HEK293 (cell line): Measurements from ENCODE around the gene EBI3.

Source experiments
- CTCF ChIP-seq: fragments of 450-650 bp; formaldehyde crosslinking; IDR thresholded peaks from 2 replicates; pipeline ENCODE4 v1.5.1; 2016; ENCODE audit warnings: missing biosample characterization, missing genetic modification characterization
- SP2 ChIP-seq: fragments of 450-650 bp; formaldehyde crosslinking; IDR thresholded peaks from 2 replicates; pipeline ENCODE4 v1.5.1; 2016; ENCODE audit warnings: missing biosample characterization, missing genetic modification characterization
- ZNF10 ChIP-seq: fragments of 450-650 bp; formaldehyde crosslinking; IDR thresholded peaks from 2 replicates; pipeline ENCODE4 v1.5.1; 2017; ENCODE audit warnings: missing biosample characterization, missing genetic modification characterization
- ZNF202 ChIP-seq: fragments of 450-650 bp; formaldehyde crosslinking; IDR thresholded peaks from 2 replicates; pipeline ENCODE4 v1.5.1; 2016; ENCODE audit warnings: missing biosample characterization, missing genetic modification characterization, borderline replicate concordance
- ZNF311 ChIP-seq: fragments of 450-650 bp; formaldehyde crosslinking; IDR thresholded peaks from 2 replicates; pipeline ENCODE4 v1.5.1; 2017; ENCODE audit warnings: missing biosample characterization, missing genetic modification characterization, borderline replicate concordance

DNA sequence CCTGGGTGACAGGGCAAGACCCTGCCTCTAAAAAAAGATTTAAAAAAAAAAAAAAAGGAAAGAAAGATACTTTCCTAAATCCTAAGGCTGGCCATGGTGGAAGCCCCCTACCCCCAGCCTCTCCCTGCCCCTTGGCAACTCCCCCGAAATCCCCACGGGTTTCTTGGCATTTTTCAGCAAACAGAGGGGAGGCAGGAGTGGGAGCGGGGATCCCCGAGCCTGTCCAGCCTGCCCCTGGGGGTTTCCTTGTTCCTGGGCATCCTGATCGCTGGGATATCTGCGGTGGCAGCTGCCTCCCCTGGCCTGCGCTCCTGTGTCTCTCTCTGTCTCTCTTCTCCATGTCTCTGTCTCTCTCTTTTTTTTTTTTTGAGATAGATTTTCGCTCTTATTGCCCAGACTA lies 3.4 kb upstream of the EBI3 start:
- TF ChIP-seq CTCF = no peak
- TF ChIP-seq ZNF311 (tag by site-specific recombination) = no peak
- TF ChIP-seq ZNF202 (tag by site-specific recombination) = no peak
- no peak for TF ChIP-seq ZNF10 (tag by site-specific recombination)
- TF ChIP-seq SP2 (tag by site-specific recombination) = no peak
